ENCODE results near the gene HNRNPUL1.
"Not testable (repeated sequence)": the region's sequence is repeated elsewhere in the genome, so short reads cannot be mapped to it uniquely, and the experiment has no call there.

The HNRNPUL1 gene

GRCh38 chr19:41332468-41332867, 68.3 kb downstream of the HNRNPUL1 start:
- TF ChIP-seq, protein P1, sequence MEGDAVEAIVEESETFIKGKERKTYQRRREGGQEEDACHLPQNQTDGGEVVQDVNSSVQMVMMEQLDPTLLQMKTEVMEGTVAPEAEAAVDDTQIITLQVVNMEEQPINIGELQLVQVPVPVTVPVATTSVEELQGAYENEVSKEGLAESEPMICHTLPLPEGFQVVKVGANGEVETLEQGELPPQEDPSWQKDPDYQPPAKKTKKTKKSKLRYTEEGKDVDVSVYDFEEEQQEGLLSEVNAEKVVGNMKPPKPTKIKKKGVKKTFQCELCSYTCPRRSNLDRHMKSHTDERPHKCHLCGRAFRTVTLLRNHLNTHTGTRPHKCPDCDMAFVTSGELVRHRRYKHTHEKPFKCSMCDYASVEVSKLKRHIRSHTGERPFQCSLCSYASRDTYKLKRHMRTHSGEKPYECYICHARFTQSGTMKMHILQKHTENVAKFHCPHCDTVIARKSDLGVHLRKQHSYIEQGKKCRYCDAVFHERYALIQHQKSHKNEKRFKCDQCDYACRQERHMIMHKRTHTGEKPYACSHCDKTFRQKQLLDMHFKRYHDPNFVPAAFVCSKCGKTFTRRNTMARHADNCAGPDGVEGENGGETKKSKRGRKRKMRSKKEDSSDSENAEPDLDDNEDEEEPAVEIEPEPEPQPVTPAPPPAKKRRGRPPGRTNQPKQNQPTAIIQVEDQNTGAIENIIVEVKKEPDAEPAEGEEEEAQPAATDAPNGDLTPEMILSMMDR (conservative IDR thresholded peaks at IDR 0.05; ENCODE audit: low read depth, low read length), result no peak
- no peak overlapping the region for H3K4me3 ChIP-seq (ENCODE audit: low read length)
- DNase-seq (ENCODE audit: low read depth), result no peak

DNA sequence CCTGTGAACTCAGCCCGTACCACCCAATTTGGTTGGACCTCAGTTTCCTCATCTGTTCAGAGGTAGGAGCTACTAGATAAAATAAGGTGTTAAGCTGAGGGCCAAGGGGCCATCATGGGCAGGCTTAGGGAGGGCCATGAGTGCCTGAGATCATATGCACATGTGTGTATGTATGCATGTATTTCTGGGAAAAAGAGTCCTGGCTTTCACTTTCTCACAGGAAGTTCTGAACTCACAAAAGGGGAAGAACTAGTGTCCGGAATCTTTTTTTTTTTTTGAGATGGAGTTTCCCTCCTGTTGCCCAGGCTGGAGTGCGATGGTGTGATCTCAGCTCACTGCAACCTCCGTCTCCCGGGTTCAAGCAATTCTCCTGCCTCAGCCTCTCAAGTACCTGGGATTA, 70.6 kb downstream of the HNRNPUL1 start:
- no peak for DNase-seq (ENCODE audit: low read depth)
- TF ChIP-seq, protein P1 (conservative IDR thresholded peaks at IDR 0.05; ENCODE audit: low read depth, low read length), result no peak
- no peak overlapping the region for H3K4me3 ChIP-seq (ENCODE audit: low read length)

DNA sequence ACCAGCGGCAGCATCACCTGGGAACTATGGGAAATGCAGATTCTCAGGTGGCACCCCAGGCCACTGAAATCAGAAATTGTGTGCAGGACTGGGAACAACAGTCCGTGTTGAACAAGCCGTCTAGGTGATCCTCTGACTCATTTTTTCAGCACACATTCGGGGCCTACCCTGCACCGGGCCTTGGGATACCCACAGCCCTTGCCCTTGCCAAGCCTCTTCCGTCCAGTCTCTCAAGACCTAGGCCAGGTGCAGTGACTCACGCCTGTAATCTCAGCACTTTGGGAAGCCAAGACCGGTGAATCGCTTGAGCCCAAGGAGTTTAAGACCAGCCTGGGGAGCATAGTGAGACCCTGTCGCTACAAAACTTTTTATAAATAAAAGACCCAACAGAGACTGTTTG, 71.3 kb downstream of the HNRNPUL1 start:
- DNase-seq (ENCODE audit: low read depth), result no peak
- TF ChIP-seq, protein P1 (conservative IDR thresholded peaks at IDR 0.05; ENCODE audit: low read depth, low read length), result no peak
- H3K4me3 ChIP-seq (ENCODE audit: low read length), result no peak overlapping the region

DNA sequence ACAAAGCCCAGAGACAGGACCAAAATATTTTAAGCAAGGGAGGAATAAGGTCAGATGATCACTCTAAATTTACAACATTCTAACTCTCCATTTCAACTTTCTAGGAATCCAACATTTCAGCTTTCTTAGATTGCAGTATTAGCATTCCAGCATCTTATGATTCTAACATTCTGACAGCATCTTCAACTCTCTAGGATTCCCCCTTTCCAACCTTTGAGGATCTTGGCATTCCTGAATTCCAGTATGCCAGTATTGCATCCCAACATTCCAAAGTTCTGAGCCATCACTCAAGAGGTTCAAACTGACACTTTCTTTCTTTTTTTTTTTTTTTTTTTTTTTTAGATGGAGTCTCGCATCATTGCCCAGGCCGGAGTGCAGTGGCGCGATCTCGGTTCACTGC, 75.8 kb downstream of the HNRNPUL1 start:
- TF ChIP-seq, protein P1 (conservative IDR thresholded peaks at IDR 0.05; ENCODE audit: low read depth, low read length), result no peak
- no peak overlapping the region for H3K4me3 ChIP-seq (ENCODE audit: low read length)
- DNase-seq (ENCODE audit: low read depth), result no peak

GRCh38 chr19:41341669-41342490, 77.7 kb downstream of the HNRNPUL1 start:
- DNase-seq (ENCODE audit: low read depth), result no peak
- TF ChIP-seq, protein P1 (conservative IDR thresholded peaks at IDR 0.05; ENCODE audit: low read depth, low read length), result no peak
- no peak overlapping the region for H3K4me3 ChIP-seq (ENCODE audit: low read length)

GRCh38 chr19:41344162-41344561, 80.0 kb downstream of the HNRNPUL1 start:
- TF ChIP-seq, protein P1 (conservative IDR thresholded peaks at IDR 0.05; ENCODE audit: low read depth, low read length), result no peak
- no peak for DNase-seq (ENCODE audit: low read depth)
- H3K4me3 ChIP-seq (ENCODE audit: low read length), result no peak overlapping the region

GRCh38 chr19:41346916-41347315, 82.7 kb downstream of the HNRNPUL1 start:
- H3K4me3 ChIP-seq (ENCODE audit: low read length); DNase-seq (ENCODE audit: low read depth): not testable (repeated sequence)

All from retinal pigment epithelial cell (primary cell).